ENCODE measurements around the gene VSTM2B. TPM values are rescaled to one million over a fixed set of nuclear protein-coding genes. Genes with fewer than 3 reads are reported as not detected.
"Not testable (repeated sequence)": the region's sequence is repeated elsewhere in the genome, so short reads cannot be mapped to it uniquely, and the experiment has no call there.

Gene VSTM2B
- polyA plus RNA-seq, 1 experiment = not detected

- DNase-seq (ENCODE audit: low read depth, low spot score) = no peak
- Histone ChIP-seq H3K4me3 (ENCODE audit: low read depth, low read length) (no peak overlapping the region), H3K27me3 (ENCODE audit: control insufficient read depth, insufficient read depth, low read length) (no peaks in the 10 kb centered on the region), H3K27ac (ENCODE audit: low read depth, low read length) (no peak overlapping the region), H3K9me3 (ENCODE audit: control insufficient read depth, insufficient read depth, low read length) (peaks cover 35% of the 10 kb centered on the region)
- CTCF ChIA-PET = no interaction called here
- POLR2A ChIA-PET = no interaction called here
- TF ChIP-seq CTCF (IDR thresholded peaks at IDR 0.05; ENCODE audit: low read depth, low read length) = no peak
Measured at GRCh38 chr19:29484876-29485275, 40.9 kb upstream of the VSTM2B start.

GRCh38 chr19:29485293-29485692 lies 40.5 kb upstream of the VSTM2B start:
- ChIA-PET POLR2A (no interaction called here), CTCF (no interaction called here)
- H3K9me3 ChIP-seq (ENCODE audit: control insufficient read depth, insufficient read depth, low read length) = peaks cover 31% of the 10 kb centered on the region
- TF ChIP-seq CTCF (IDR thresholded peaks at IDR 0.05; ENCODE audit: low read depth, low read length) = no peak
- H3K27me3 ChIP-seq (ENCODE audit: control insufficient read depth, insufficient read depth, low read length) = no peaks in the 10 kb centered on the region
- no peak overlapping the region for H3K4me3 ChIP-seq (ENCODE audit: low read depth, low read length)
- DNase-seq (ENCODE audit: low read depth, low spot score) = no peak
- H3K27ac ChIP-seq (ENCODE audit: low read depth, low read length) = no peak overlapping the region

GRCh38 chr19:29486961-29487360 lies 38.8 kb upstream of the VSTM2B start:
- DNase-seq (ENCODE audit: low read depth, low spot score); CTCF ChIA-PET; H3K4me3 ChIP-seq (ENCODE audit: low read depth, low read length); H3K27ac ChIP-seq (ENCODE audit: low read depth, low read length); H3K27me3 ChIP-seq (ENCODE audit: control insufficient read depth, insufficient read depth, low read length); POLR2A ChIA-PET: not testable (repeated sequence)
- peaks cover 26% of the 10 kb centered on the region for H3K9me3 ChIP-seq (ENCODE audit: control insufficient read depth, insufficient read depth, low read length)

GRCh38 chr19:29487432-29487831 lies 38.4 kb upstream of the VSTM2B start:
- Histone ChIP-seq H3K4me3 (ENCODE audit: low read depth, low read length) (no peak overlapping the region), H3K27me3 (ENCODE audit: control insufficient read depth, insufficient read depth, low read length) (no peaks in the 10 kb centered on the region), H3K9me3 (ENCODE audit: control insufficient read depth, insufficient read depth, low read length) (peaks cover 26% of the 10 kb centered on the region), H3K27ac (ENCODE audit: low read depth, low read length) (no peak overlapping the region)
- ChIA-PET CTCF (no interaction called here), POLR2A (no interaction called here)
- DNase-seq (ENCODE audit: low read depth, low spot score) = no peak
- TF ChIP-seq CTCF (IDR thresholded peaks at IDR 0.05; ENCODE audit: low read depth, low read length) = no peak

- no peaks in the 10 kb centered on the region for H3K27me3 ChIP-seq (ENCODE audit: control insufficient read depth, insufficient read depth, low read length)
- ChIA-PET POLR2A (no interaction called here), CTCF (no interaction called here)
- H3K4me3 ChIP-seq (ENCODE audit: low read depth, low read length) = no peak overlapping the region
- H3K27ac ChIP-seq (ENCODE audit: low read depth, low read length) = no peak overlapping the region
- TF ChIP-seq CTCF (IDR thresholded peaks at IDR 0.05; ENCODE audit: low read depth, low read length) = no peak
- H3K9me3 ChIP-seq (ENCODE audit: control insufficient read depth, insufficient read depth, low read length) = peaks cover 22% of the 10 kb centered on the region
- no peak for DNase-seq (ENCODE audit: low read depth, low spot score)
Measured at GRCh38 chr19:29488316-29488715, 37.5 kb upstream of the VSTM2B start.

Measured in AG04450 (cell line).